ENCODE measurements around the gene SIN3A. TPM values are rescaled to one million over a fixed set of nuclear protein-coding genes. Genes with fewer than 3 reads are reported as not detected.

Gene SIN3A
- total and polyA plus RNA-seq, 2 of the 4 experiments (the other 2 are of a cell fraction) = 21.2 to 31.5 TPM

Small RNA genes lying within 50 kb of the gene (microRNA-seq; reads per million reads assigned to microRNA genes)
- gene AC105036.2 (ENCODE audit: insufficient read depth, insufficient read length) = not detected
- gene MIR631 (ENCODE audit: unreplicated experiment) = not detected

Small RNA genes lying within 50 kb of the gene (small RNA-seq; reads per million reads assigned to genes)
- 0 reads per million in 5 experiments for gene AC105036.2

Other genes starting within 250 kb of the SIN3A start
- gene C15orf39, start 249.8 kb downstream of the SIN3A start, total RNA-seq (2012; rRNA removed) = 1.3 and 1.9 TPM in 2 replicates
- 5.7 and 7.0 TPM in 2 replicates for gene C15orf39, start 249.8 kb downstream of the SIN3A start, polyA plus RNA-seq (2012; rRNA removed)
- gene GOLGA6C, start 193.4 kb downstream of the SIN3A start, total RNA-seq (2012; rRNA removed) = not detected in 2 replicates
- not detected in 2 replicates for gene GOLGA6C, start 193.4 kb downstream of the SIN3A start, polyA plus RNA-seq (2012; rRNA removed)
- not detected in 2 replicates for gene GOLGA6D, start 168.9 kb downstream of the SIN3A start, total RNA-seq (2012; rRNA removed)
- not detected in 2 replicates for gene GOLGA6D, start 168.9 kb downstream of the SIN3A start, polyA plus RNA-seq (2012; rRNA removed)
- 91.2 and 95.5 TPM in 2 replicates for gene COMMD4, start 115.6 kb downstream of the SIN3A start, total RNA-seq (2012; rRNA removed)
- 133 and 162 TPM in 2 replicates for gene COMMD4, start 115.6 kb downstream of the SIN3A start, polyA plus RNA-seq (2012; rRNA removed)
- gene NEIL1, start 104.7 kb downstream of the SIN3A start, total RNA-seq (2012; rRNA removed) = 0.56 and 1.1 TPM in 2 replicates
- gene NEIL1, start 104.7 kb downstream of the SIN3A start, polyA plus RNA-seq (2012; rRNA removed) = 3.6 and 3.7 TPM in 2 replicates
- 29.7 and 34.8 TPM in 2 replicates for gene MAN2C1, start 83.1 kb downstream of the SIN3A start, total RNA-seq (2012; rRNA removed)
- gene MAN2C1, start 83.1 kb downstream of the SIN3A start, polyA plus RNA-seq (2012; rRNA removed) = 153 and 157 TPM in 2 replicates
- 20.0 and 26.5 TPM in 2 replicates for gene PTPN9, start 127.6 kb upstream of the SIN3A start, total RNA-seq (2012; rRNA removed)
- 26.3 and 38.9 TPM in 2 replicates for gene PTPN9, start 127.6 kb upstream of the SIN3A start, polyA plus RNA-seq (2012; rRNA removed)
- gene SNUPN, start 174.0 kb upstream of the SIN3A start, total RNA-seq (2012; rRNA removed) = 23.8 and 28.6 TPM in 2 replicates
- 21.8 and 24.1 TPM in 2 replicates for gene SNUPN, start 174.0 kb upstream of the SIN3A start, polyA plus RNA-seq (2012; rRNA removed)
- gene IMP3, start 188.5 kb upstream of the SIN3A start, total RNA-seq (2012; rRNA removed) = 42.1 and 84.7 TPM in 2 replicates
- 55.6 and 59.3 TPM in 2 replicates for gene IMP3, start 188.5 kb upstream of the SIN3A start, polyA plus RNA-seq (2012; rRNA removed)
- 11.9 and 12.7 TPM in 2 replicates for gene SNX33, start 196.2 kb upstream of the SIN3A start, total RNA-seq (2012; rRNA removed)
- gene SNX33, start 196.2 kb upstream of the SIN3A start, polyA plus RNA-seq (2012; rRNA removed) = 12.5 and 14.6 TPM in 2 replicates

Measured in IMR-90 (cell line).